GM21526 (cell line): Measurements from ENCODE around the gene PRKCA.

Source experiments
- ATAC-seq: cut with Tn5 transposase; IDR thresholded peaks from one replicate; pipeline ENCODE4 v1.9.1; 2021; ENCODE audit warnings: moderate library complexity; ENCODE audit not compliant: unreplicated experiment, low FRiP score

Gene PRKCA

DNA sequence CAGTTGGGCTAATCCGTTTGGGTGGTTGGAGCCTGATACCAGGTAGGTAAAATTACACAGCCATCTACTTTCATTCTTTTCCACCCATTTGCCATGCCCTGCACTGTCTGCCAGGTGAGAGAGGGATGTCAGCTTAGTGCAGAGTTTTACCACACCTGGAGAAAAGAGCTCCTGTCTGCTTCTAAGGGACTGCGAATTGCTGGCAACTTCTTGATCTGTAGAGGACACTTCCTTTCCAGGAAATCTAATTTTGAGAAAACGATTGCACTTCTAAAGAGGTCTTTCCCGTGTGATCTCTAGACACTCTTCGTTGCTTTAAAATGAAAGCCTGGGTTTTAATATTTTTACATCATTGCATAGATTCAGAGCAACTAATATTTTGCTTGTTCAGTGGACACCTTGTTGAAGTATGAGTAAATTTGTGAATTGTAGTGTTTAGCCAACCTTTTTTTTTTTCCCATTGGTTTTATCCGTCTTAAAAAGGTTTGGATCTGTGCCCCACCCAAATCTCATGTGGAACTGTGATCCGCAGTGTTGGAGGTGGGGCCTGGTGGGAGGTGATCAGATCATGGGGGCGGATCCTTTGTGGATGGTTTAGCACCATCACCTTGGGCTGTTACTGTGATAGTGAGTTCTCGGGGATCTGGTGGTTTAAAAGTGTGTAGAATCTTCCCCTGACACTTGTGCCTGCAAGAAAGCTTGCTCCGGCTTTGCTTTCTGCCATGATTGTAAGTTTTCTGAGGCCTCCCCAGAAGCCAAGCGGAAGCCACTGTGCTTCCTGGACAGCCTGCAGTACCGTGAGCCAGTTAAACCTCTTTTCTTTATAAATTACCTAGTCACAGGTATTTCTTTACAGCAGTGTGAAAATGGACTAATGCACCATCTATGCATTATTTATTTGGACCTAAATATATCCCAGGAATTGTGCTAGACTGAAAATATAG, 104.6 kb downstream of the PRKCA start:
- no peak for ATAC-seq

DNA sequence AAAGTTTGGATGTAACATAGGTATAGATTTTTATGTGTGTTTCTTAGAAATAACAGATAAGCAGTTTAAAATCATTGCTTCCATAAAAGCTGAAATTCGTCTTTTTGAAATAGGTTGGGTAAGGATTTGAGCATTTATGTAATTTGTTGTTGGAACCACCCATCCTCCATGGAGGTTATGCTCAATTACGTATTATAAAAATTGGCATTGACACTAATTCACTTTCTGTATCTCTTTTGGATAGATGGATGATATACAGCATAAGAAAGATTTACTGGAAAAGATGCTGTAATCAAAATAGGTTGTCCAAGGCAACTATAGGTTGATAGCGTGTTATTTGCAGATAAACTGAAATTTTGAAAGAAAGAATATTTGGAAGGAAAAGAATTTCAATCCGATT, 105.5 kb downstream of the PRKCA start:
- ATAC-seq = no peak

DNA sequence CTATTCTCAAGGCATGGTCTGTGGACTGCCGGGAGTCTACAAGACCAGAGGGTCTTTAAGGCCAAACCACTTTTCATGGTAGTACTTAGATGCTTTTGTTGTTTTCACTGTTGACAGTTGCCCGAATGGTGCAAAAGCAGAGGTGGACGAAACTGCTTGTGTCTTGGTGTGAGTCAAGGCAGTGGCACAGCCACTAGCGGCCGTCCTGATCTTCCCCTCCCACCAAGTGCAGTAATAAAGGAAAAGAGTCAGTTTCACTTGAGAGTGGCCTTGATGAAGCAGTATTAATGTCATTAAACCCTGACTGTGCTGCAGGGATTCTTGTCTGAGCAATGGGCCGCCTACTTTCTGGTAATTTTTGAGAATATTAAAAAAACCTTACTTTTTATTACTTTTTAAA, 109.1 kb downstream of the PRKCA start:
- no peak for ATAC-seq

DNA sequence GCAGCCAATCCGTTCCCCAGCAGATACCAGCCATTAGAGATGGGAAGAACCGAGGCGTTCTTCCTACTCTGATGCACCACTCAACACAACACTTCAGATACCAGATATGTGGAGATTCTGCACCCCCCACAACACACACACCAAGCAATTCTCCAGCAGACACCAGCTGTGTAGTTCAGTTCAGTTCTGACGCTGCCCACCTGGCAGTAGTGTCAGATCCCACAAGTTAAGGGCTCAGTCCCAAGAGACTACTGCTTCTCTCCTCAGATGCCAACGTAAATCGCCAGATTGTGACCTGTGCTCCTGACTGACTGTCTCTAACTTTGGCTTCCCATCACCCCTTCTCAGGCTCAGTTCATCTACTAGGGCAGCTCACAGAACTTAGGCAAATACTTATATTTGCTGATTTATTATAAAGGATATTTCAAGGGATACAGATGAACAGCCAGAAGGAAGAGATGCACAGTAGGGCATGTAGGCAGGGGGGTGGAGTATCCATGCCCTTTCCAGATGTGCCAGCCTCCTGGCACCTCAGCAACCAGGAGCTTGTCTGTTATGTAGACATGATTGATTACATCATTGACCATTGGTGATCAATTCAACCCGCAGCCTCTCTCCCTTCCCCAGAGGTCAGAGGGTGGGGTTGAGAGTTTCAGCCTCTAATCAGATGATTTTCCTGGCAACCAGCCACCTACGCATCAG, 110.6 kb downstream of the PRKCA start:
- ATAC-seq = no peak

DNA sequence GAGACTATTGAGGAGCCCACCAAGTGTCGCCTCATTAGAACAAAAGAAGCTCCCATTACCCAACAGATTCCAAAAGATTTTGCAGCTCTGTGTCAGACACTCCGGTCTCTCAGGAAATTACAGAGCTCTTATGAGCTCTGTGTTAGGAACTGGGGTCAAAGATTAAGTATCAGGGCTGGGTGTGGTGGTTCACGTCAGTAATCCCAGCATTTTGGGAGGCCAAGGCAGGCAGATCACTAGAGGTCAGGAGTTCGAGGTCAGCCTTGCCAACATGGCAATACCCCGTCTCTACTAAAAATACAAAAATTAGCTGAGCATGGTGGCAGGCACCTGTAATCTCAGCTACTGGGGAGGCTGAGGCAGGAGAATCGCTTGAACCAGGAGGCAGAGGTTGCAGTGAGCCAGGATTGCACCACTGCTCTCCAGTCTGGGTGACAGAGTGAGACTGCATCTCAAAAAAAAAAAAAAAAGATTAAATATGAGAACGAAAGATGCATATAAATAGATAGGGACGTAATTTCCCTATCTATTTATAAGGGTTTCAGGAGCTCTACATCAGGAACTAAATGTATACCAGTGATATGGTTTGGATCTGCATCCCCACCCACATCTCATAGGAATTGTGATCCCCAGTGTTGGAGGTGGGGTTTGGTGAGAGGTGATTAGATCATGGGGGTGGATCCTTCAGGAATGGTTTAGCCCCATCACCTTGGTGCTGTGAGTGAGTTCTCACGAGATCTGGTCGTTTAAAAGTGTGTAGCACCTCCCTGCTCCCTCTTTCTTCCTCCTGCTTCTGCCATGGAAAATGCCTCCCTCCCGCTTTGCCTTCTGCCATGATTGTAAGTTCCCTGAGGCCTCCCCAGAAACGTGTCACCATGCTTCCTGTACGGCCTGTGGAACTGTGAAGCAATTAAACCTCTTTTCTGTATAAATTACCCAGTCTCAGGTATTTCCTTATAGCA, 111.4 kb downstream of the PRKCA start:
- no peak for ATAC-seq

DNA sequence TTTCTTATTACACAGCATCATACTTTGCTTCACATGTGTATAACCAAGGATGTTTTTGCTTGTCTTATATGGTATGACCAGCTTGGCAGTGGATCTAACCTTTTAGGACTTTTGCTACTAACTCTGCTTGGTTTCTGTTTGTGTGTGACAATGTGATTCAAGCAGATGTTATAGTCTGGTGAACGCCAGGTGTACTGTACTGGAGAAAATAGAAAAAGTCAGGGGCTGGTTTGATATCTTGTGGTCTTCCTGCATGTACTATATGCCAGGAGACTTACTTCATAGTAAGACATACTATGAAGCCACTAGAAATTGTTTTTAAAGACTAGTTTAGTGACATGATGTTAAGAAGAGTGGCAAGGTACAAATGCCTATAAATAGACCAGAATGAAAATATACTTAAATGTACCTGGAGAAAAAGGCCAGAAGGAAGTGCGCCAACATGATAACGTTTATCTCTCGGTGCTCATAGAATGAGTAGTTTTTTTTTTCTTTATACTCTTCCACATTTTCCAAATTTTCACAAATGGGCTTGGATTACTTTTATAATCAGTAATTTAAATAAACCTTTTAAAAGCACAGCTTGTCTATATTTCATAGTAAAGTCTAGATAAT, 112.3 kb downstream of the PRKCA start:
- ATAC-seq = no peak

DNA sequence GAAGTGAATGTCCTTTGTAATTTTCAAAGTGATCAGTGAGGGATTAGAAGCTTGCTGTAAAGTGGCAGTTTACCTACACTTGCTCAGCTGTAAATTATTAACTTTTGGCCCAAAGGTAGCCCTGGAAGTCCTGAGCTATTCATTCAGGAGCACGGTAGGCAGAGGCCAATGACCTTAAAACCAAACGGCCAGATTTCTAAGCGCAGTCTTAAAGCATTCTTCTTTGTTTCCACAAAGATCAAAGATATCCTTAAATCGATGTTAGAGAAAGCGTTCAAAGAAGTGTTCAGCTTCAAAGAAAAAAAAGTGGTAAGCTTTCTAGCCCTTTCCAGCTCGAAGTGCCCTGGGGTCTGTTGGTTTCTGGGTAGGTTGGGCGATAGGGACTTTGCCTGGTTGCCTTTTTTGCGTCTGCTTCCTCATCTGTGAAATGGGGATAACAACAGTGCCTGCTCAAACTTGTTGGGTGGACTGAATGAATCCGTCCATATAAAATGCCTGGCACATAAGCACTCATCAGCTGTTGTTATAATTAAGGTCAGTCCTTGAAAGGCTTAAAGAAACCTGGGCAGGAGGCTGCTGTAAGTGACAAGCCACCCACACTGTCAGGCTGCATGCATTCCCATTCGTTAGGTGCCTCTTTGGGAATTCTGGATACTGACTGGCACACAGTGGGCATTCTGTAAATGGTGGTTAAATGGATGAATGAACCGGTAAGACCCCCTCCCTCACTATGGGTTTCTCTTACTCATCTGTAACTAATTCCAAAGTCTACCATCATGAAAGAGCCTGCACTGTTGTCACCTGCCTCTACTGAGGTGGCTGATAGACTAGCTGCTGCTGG, 113.2 kb downstream of the PRKCA start:
- ATAC-seq = no peak

DNA sequence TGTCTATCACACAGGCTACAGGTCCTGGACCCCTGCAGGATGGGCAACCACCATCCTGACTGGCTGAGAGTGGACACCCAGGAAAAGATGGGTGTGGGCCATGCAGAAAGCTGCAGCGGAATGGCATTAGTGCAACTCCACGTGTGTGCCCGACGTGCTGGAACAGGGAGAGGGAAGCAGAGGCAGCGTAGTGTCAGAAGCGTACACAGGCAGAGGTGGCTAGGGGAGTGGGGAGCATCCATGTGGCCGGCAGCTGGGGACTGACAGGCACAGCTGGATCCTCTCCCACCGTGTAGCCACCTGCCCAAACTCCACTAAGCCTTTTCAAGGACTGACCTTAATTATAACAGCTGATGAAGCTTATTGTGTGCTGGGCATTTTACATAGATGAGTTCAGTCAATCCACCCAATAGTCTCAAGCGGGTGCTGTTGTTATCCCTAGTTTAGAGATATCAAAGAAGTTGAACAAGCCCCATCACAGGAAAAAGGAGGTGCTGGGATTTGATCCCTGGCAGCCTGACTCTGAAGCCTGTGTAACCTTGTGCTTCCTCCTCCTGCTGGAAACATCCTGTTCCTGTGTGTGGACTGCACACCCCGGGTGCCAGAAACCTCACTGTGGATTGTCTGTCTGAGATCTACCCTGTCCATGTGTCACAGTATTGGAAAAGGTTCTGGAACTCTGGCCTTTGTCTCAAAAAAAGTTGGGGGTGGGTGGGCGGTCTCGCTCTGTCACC, 114.0 kb downstream of the PRKCA start:
- ATAC-seq = no peak

DNA sequence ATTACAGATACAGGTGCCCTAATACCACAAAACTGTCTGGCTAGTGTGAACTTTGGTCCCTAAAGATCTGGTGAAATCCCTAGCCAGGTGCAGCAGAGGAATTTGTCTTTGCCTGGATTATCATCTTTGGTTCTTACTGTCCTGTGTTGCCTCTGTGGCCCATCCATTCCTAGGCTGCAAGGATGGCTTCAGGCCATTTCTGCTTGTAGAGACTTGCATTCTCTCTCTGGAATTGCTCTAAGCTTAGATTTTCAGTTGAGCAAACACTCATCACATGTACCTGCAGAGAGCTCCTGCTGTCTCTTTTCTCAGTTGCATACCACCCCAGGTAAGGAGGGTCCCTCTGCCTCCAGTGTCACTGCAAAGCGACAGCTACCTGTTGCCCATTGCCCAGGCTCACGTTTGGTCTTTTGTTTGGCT, 114.9 kb downstream of the PRKCA start:
- no peak for ATAC-seq

DNA sequence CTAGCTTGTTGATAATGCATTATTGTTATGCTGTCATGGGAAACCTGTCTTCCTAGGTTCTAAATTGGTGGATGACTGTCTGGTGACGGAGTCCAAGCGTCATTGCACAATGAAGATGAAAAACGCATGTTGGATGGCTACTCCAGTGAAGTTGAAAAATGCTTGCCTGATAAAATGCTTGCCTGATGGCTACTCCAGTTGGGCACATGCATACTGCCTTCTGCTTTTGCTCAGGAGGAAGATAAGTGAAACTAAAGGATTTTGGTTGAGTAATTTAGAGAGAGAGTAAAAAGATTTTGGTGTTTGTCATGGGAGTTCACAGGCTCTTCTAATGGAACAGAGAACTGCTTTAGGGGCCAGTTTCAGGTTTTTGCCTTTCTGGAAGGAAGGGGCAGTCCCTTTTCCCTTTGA, 118.6 kb downstream of the PRKCA start:
- no peak for ATAC-seq

DNA sequence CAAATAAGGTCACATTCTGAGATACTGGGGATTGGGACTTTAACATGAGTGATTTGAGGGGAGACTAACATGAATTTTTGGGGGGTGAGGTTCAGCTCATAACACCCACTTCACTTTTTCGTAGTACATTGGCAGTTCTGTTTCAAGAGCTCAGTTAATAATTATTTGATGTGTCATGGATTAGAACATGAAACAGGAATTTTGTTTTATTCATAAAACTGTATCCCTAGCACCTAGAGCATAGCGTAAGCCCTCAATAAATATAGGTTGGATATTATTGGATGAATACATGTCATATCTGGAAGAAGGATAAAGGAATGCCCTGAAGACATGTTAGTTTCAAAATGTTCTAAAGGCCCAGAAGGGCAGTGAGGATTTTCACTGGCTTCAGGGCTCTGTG, 119.8 kb downstream of the PRKCA start:
- no peak for ATAC-seq

DNA sequence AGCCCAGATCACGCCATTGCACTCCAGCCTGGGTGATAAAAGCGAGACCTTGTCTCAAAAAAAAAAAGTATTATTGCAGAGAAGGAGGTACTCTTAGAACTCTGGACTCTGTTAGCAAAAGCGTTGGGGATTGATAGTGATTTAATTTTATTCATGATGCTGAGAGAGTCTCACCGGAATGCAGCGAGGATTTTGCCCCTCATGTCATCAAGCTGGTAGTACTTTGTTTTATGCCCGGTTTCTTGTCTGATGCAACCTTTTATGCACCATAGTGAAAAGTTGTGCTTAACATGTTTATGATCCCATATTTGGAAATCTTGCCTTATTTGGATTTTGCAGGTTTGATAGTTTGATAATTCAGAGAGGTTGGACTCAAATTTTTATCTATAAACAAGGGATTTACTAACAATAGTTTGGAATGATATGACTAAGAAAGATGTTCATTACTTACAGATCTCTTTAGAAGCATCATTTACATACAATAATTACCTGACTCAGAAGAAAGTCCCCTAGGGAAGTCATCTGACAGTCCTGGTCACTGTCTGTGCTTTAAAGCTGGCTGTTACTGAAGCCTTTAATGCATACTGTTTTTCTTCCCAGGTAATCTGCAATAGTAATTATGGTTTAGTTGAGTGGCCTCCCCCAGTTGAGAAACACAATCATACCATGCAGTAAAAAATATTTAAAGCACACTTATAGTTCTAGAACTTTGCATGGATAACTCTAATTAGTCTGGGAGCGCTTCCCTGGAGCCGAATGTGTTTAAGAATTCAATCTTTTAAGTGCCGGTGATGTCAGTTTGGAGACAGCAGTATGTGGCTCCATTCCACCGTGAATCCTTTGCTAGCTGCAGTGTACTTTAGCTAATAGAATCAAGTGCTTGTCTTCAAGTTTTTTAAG, 120.9 kb downstream of the PRKCA start:
- no peak for ATAC-seq

DNA sequence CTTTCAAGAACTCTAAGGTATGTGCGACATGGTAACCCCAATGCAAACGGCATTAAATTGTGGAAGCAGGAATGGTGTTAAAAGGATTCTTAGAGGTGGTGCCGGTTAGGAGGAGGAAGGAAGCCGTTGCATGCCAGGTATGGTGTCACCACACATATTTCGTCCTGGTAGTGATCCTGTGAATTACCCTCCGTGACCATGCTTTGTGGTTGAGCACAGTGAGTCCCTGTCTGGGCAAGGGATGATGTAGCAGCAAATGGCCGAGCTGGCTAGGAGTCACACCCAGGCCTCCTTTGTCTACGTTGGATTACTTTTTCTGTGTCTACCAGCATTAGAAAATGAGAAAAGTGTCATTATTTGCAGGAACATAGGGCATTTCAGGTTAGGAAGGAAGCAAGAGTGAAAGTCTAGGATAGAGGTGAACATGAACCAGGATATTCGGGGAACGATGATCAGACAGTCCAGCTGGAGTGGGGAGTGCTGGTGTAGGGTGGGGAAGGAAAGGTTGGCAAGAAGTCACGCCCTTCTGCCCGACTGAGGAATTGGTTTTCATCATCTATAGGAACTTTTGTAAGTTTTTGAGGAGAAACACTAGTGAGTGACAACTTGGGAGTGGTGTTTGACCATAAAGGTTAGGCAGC, 123.5 kb downstream of the PRKCA start:
- no peak for ATAC-seq

DNA sequence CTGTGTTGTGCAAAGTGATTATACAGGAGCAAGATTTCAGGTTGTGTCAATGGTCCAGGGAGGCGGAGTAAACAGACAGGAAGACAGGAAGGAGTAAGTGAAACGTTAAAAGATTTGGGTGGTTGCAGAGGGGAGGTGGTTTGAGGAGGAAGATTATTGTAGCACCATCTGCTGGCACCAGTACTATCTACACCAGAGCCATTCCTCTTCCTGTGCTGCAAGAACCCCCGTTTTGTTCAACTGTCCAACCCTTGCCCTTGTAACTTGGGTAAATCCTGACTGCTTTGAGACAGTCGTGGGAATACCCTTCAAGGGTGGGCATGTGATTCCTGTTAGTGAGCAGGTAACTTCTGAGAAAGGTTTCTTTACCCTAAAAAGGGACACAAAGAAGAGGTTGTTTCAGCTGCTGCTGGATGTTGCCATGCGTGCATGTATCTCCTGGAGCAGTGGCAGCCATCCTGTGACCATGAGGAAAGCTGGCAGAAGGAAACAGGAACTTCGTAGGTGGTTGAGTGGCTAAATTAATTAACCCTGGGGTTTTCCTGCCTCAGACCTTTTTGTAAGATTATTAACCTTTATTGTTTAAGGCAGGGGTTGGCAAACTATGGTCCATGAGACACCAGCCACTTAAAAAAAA, 124.1 kb downstream of the PRKCA start:
- ATAC-seq = no peak

DNA sequence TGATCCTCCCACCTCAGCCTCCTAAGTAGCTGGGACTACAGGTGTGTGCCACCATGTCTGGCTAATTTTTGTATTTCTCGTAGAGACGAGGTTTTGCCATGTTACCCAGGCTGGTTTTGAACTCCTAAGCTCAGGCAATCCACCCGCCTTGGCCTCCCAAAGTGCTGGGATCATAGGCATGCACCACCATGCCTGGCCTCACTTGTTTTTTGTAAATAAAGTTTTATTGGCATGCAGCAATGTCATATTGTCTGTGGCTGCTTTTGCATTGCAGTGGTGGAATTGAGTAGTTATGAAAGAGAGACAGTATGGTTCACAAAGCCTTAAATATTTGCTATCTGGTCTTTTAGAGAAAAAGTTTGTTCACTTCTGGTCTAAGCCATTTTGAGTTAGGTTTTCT, 124.7 kb downstream of the PRKCA start:
- no peak for ATAC-seq

DNA sequence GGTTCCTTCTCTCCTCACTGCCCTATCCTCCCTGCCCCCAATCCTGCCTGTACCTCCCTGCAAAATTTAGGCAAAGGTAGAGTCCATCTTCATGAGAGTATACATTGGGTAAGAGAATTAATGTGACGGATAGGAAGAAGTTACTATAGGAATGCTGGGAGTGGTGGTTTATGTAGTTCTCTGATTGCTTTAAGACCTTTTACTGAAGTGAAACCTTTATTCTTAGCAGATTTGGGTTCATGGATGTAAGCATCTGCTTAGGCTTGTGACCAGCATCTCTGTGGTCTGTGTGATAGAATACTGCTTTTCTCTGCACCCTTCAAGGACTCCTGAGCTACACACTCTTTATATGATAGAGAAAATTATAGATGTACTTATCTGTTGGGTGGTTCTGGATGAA, 127.3 kb downstream of the PRKCA start:
- no peak for ATAC-seq
